Loucy (cell line): ENCODE measurements around the gene MAPK7.

Experiments used
- H2AFZ ChIP-seq: fragments of 200-600 bp; sonication (generic); 2 replicates; pipeline ENCODE4 v1.6.0; 2016; ENCODE audit warnings: antibody characterized with exemption, mild to moderate bottlenecking, low read length, moderate library complexity
- H3F3A ChIP-seq: fragments of 200-600 bp; 2 replicates; pipeline ENCODE4 v1.6.0; 2016; ENCODE audit warnings: antibody characterized with exemption, low read depth, mild to moderate bottlenecking
- H3K27me3 ChIP-seq: fragments of 200-600 bp; sonication (generic); 2 replicates; pipeline ENCODE4 v1.6.1; 2014; ENCODE audit warnings: low read length, mild to moderate bottlenecking; ENCODE audit not compliant: insufficient read depth, poor library complexity, severe bottlenecking
- H3K36me3 ChIP-seq: fragments of 200-600 bp; sonication (generic); 2 replicates; pipeline ENCODE4 v1.6.1; 2016; ENCODE audit warnings: low read length; ENCODE audit not compliant: insufficient read depth
- H3K4me1 ChIP-seq: fragments of 200-600 bp; sonication (generic); 2 replicates; pipeline ENCODE4 v1.5.1; 2014; ENCODE audit warnings: low read length, mild to moderate bottlenecking; ENCODE audit not compliant: insufficient read depth, poor library complexity, severe bottlenecking
- H3K4me2 ChIP-seq: fragments of 200-600 bp; sonication (generic); 2 replicates; pipeline ENCODE4 v1.6.0; 2014; ENCODE audit warnings: antibody characterized with exemption, low read length, low read depth, mild to moderate bottlenecking; ENCODE audit not compliant: poor library complexity, severe bottlenecking
- H3K4me3 ChIP-seq: fragments of 200-600 bp; sonication (generic); 2 replicates; pipeline ENCODE4 v1.5.1; 2014; ENCODE audit warnings: low read length, mild to moderate bottlenecking, mixed read lengths; ENCODE audit not compliant: poor library complexity, severe bottlenecking
- H3K79me2 ChIP-seq: fragments of 200-600 bp; sonication (generic); 2 replicates; pipeline ENCODE4 v1.6.1; 2014; ENCODE audit warnings: low read length; ENCODE audit not compliant: insufficient read depth
- H3K9ac ChIP-seq: fragments of 200-600 bp; sonication (generic); 2 replicates; pipeline ENCODE4 v1.6.0; 2014; ENCODE audit warnings: mild to moderate bottlenecking, low read depth, low read length, moderate library complexity; ENCODE audit not compliant: poor library complexity, severe bottlenecking
- H3K9me2 ChIP-seq: fragments of 200-600 bp; sonication (generic); replicated peaks from 2 replicates; pipeline ENCODE4 v1.6.1; 2016; ENCODE audit warnings: low read depth, low read length, mixed read lengths
- H3K9me3 ChIP-seq: fragments of 200-600 bp; sonication (generic); 2 replicates; pipeline ENCODE4 v1.6.1; 2014; ENCODE audit warnings: mild to moderate bottlenecking, antibody characterized with exemption, low read length, low read depth; ENCODE audit not compliant: insufficient read depth
- H4K20me1 ChIP-seq: fragments of 200-600 bp; sonication (generic); 2 replicates; pipeline ENCODE4 v1.6.0; 2014; ENCODE audit warnings: antibody characterized with exemption, low read length, mild to moderate bottlenecking; ENCODE audit not compliant: insufficient read depth, poor library complexity, severe bottlenecking
- EZH2phosphoT487 ChIP-seq: fragments of 200-600 bp; IDR thresholded peaks from 2 replicates; pipeline ENCODE4 v1.6.1; 2018; ENCODE audit warnings: antibody characterized with exemption, mild to moderate bottlenecking, moderate library complexity, borderline replicate concordance
- TF ChIP-seq, protein P1 (sequence below): fragments of 200-600 bp; sonication (generic); conservative IDR thresholded peaks from 2 replicates; pipeline ENCODE4 v1.5.1; 2014; ENCODE audit warnings: mild to moderate bottlenecking, antibody characterized with exemption, low read length

The MAPK7 gene

DNA sequence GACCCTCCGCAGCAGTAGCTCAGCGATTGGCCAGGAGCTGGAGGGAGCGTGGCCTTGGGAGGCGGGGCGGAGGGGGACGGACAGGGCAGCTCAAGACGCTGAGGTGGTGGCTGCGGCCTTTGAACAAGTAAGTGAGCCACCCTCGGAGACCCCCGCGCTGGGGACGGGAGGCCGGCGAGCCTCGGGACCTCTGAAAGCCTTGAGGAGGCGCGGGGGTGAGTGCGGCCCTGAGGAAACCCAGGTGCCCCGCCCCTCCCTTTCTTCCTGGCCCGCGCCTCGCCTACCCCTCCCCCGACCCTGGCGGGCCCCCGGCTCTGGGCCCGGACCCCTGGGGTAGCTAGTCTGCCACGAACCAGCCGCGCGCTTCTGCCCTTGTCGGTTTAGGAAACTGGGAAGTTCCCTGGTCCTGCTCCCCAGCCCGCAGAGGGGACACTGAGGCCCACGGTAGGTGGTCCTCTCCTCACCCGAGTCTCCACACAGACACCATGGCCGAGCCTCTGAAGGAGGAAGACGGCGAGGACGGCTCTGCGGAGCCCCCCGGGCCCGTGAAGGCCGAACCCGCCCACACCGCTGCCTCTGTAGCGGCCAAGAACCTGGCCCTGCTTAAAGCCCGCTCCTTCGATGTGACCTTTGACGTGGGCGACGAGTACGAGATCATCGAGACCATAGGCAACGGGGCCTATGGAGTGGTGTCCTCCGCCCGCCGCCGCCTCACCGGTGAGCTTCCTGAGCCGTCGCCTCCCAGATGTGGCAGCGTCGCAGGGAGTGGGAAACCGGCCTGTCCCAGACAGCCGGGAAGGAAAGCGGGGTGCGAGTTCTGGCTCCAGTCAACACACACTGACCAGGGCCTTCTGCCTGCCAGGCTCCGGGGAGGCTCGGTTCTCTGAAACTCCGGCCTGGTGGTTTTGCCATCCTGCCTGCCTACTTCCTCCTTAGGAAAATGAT lies at the start of gene MAPK7:
TSS of gene MAPK7 (plus strand) at position 83 of the 945 bp plus-strand sequence. CDS start at position 486, 403 bp downstream.
- H3K9me2 ChIP-seq = no peaks in the 10 kb centered on the region
- no peaks in the 10 kb centered on the region for H3K9me3 ChIP-seq
- peaks cover 27% of the 10 kb centered on the region for H3K79me2 ChIP-seq
- peaks cover 14% of the 10 kb centered on the region; the same call in 1 of the 2 replicates for H3K36me3 ChIP-seq
- H3K4me3 ChIP-seq = peak within 1 kb of the TSS; percentile 92
- H3K4me2 ChIP-seq = peak within 1 kb of the TSS; percentile 95
- H2AFZ ChIP-seq = peak within 1 kb of the TSS; percentile 97
- no peak for TF ChIP-seq EZH2phosphoT487
- TF ChIP-seq, protein P1, sequence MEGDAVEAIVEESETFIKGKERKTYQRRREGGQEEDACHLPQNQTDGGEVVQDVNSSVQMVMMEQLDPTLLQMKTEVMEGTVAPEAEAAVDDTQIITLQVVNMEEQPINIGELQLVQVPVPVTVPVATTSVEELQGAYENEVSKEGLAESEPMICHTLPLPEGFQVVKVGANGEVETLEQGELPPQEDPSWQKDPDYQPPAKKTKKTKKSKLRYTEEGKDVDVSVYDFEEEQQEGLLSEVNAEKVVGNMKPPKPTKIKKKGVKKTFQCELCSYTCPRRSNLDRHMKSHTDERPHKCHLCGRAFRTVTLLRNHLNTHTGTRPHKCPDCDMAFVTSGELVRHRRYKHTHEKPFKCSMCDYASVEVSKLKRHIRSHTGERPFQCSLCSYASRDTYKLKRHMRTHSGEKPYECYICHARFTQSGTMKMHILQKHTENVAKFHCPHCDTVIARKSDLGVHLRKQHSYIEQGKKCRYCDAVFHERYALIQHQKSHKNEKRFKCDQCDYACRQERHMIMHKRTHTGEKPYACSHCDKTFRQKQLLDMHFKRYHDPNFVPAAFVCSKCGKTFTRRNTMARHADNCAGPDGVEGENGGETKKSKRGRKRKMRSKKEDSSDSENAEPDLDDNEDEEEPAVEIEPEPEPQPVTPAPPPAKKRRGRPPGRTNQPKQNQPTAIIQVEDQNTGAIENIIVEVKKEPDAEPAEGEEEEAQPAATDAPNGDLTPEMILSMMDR = no peak
- H3K9ac ChIP-seq = peak within 1 kb of the TSS; percentile 86
- H3F3A ChIP-seq = no peaks in the 10 kb centered on the region
- H4K20me1 ChIP-seq = no peaks in the 10 kb centered on the region
- peaks cover 11% of the 10 kb centered on the region for H3K4me1 ChIP-seq
- no peaks in the 10 kb centered on the region for H3K27me3 ChIP-seq

DNA sequence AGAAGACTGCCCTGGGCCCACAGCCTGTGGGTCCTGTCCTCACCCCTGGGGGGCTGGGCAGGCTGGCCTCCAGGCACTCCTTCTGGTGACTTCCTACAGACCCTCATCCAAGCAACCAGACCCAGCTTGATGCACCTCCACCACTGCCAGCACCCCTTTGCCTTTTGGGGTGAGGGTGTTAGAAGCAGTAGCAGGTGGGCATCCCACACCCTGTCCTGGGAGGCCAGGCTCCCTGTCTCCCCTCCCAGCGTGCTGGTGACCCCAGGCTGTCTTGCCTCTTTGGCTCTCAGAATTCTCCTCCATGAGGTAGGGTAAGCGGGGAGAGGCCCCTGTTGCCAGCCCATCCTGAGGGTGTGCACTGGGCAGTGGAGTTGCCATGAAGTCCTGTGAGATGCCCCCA lies 49.2 kb upstream of the MAPK7 start:
- H3F3A ChIP-seq = no peaks in the 10 kb centered on the region
- TF ChIP-seq, protein P1 = no peak
- TF ChIP-seq EZH2phosphoT487 = no peak
- no peak overlapping the region for H2AFZ ChIP-seq
- H3K4me3 ChIP-seq = no peak overlapping the region
- H3K79me2 ChIP-seq = no peaks in the 10 kb centered on the region
- no peaks in the 10 kb centered on the region for H3K4me1 ChIP-seq
- H3K4me2 ChIP-seq = no peak overlapping the region
- H3K9ac ChIP-seq = no peak overlapping the region
- no peaks in the 10 kb centered on the region for H3K9me3 ChIP-seq
- no peaks in the 10 kb centered on the region for H3K9me2 ChIP-seq
- peaks cover 5% of the 10 kb centered on the region for H3K27me3 ChIP-seq
- no peaks in the 10 kb centered on the region for H4K20me1 ChIP-seq
- no peaks in the 10 kb centered on the region for H3K36me3 ChIP-seq

DNA sequence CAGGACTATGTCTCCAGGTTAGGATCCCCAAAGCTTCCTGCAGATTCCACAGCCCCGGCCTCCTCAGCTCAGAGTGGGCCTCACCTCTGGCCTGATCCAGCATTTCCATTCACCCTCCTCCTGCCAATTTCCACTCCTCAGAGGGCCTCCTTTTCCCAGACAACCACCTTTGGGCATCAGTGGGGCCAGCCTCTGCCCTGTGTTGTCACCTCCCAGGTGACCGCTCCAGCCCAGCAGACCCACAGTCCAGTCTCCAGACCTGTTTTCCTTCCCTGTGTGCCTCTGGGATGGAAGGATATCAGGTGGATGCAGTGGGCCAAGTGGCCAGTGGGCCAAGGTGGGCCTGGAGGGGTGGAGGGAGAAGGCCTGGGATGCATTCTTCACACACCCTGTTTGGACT lies 48.5 kb upstream of the MAPK7 start:
- TF ChIP-seq EZH2phosphoT487 = no peak
- TF ChIP-seq, protein P1 = no peak
- H3K4me3 ChIP-seq = no peak overlapping the region
- H2AFZ ChIP-seq = no peak overlapping the region
- no peaks in the 10 kb centered on the region for H3K9me3 ChIP-seq
- no peaks in the 10 kb centered on the region for H3K4me1 ChIP-seq
- H3K79me2 ChIP-seq = no peaks in the 10 kb centered on the region
- H3K36me3 ChIP-seq = no peaks in the 10 kb centered on the region
- no peak overlapping the region for H3K9ac ChIP-seq
- no peak overlapping the region for H3K4me2 ChIP-seq
- no peaks in the 10 kb centered on the region for H3K9me2 ChIP-seq
- no peaks in the 10 kb centered on the region for H4K20me1 ChIP-seq
- H3K27me3 ChIP-seq = peaks cover 3% of the 10 kb centered on the region
- no peaks in the 10 kb centered on the region for H3F3A ChIP-seq
